HPDE6-E6E7 (cell line): ENCODE results near the gene SPATS2.
A peak's percentile ranks its signal among the peaks of the same experiment; 100 is the strongest.
"Not testable (repeated sequence)": the region's sequence is repeated elsewhere in the genome, so short reads cannot be mapped to it uniquely, and the experiment has no call there.

Source experiments
- DNase-seq: peaks from one replicate; pipeline ENCODE4 v3.0.0; 2011; ENCODE audit warnings: missing footprints; ENCODE audit errors: extremely low spot score

SPATS2 gene

GRCh38 chr12:49404956-49405355 is 37.7 kb downstream of the SPATS2 start:
- no peak for DNase-seq

- no peak for DNase-seq
These were observed 43.6 kb downstream of the SPATS2 start for GRCh38 chr12:49410818-49411217.

GRCh38 chr12:49413010-49413409 is 45.7 kb downstream of the SPATS2 start:
- peak; percentile 15 for DNase-seq

- no peak for DNase-seq
These were observed 46.5 kb downstream of the SPATS2 start for GRCh38 chr12:49413796-49414195.

- DNase-seq: no peak
These were observed 47.1 kb downstream of the SPATS2 start for GRCh38 chr12:49414364-49414763.

GRCh38 chr12:49415521-49415970 is 48.3 kb downstream of the SPATS2 start:
- DNase-seq: no peak

- DNase-seq: no peak
These were observed 49.6 kb downstream of the SPATS2 start for GRCh38 chr12:49416892-49417291.

GRCh38 chr12:49417558-49417957 is 50.3 kb downstream of the SPATS2 start:
- DNase-seq: no peak

- DNase-seq: no peak
These were observed 53.3 kb downstream of the SPATS2 start for GRCh38 chr12:49420556-49420955.

- no peak for DNase-seq
These were observed 54.9 kb downstream of the SPATS2 start for GRCh38 chr12:49422114-49422513.

GRCh38 chr12:49428793-49429192 is 61.5 kb downstream of the SPATS2 start:
- peak; percentile 14 for DNase-seq

GRCh38 chr12:49432616-49433015 is 65.4 kb downstream of the SPATS2 start:
- no peak for DNase-seq

- DNase-seq: not testable (repeated sequence)
These were observed 69.5 kb downstream of the SPATS2 start for GRCh38 chr12:49436799-49437198.

- DNase-seq: no peak
These were observed 71.8 kb downstream of the SPATS2 start for GRCh38 chr12:49439042-49439441.

- no peak for DNase-seq
These were observed 72.8 kb downstream of the SPATS2 start for GRCh38 chr12:49440035-49440434.

GRCh38 chr12:49442915-49443314 is 75.7 kb downstream of the SPATS2 start:
- no peak for DNase-seq

GRCh38 chr12:49446571-49446970 is 79.3 kb downstream of the SPATS2 start:
- DNase-seq: no peak

- DNase-seq: no peak
These were observed 81.6 kb downstream of the SPATS2 start for GRCh38 chr12:49448858-49449257.

GRCh38 chr12:49451468-49452259 is 84.4 kb downstream of the SPATS2 start:
- DNase-seq: no peak

GRCh38 chr12:49455501-49455900 is 88.2 kb downstream of the SPATS2 start:
- no peak for DNase-seq

GRCh38 chr12:49456131-49456679 is 88.9 kb downstream of the SPATS2 start:
- DNase-seq: no peak

GRCh38 chr12:49458816-49459215 is 91.6 kb downstream of the SPATS2 start:
- DNase-seq: no peak

- DNase-seq: no peak
These were observed 94.0 kb downstream of the SPATS2 start for GRCh38 chr12:49461221-49461620.
